Glutamatergic neuron (in vitro differentiated cells): Measurements from ENCODE around the gene ITCH. TPM values are rescaled to one million over a fixed set of nuclear protein-coding genes. Genes with fewer than 3 reads are reported as not detected.
A peak's percentile ranks its signal among the peaks of the same experiment; 100 is the strongest.

Experiments
- DNase-seq: peaks from one replicate; pipeline ENCODE4 v3.0.0; 2022
- H3K27ac Mint-ChIP-seq: one replicate; pipeline ENCODE4 v1.8.0; 2020; ENCODE audit warnings: mild to moderate bottlenecking, mixed read lengths, inconsistent platforms; ENCODE audit not compliant: unreplicated experiment
- H3K27me3 Mint-ChIP-seq: one replicate; pipeline ENCODE4 v1.8.0; 2020; ENCODE audit warnings: mild to moderate bottlenecking, moderate library complexity, mixed read lengths, inconsistent platforms; ENCODE audit not compliant: unreplicated experiment
- H3K36me3 Mint-ChIP-seq: one replicate; pipeline ENCODE4 v1.8.0; 2020; ENCODE audit warnings: mild to moderate bottlenecking, mixed read lengths, inconsistent platforms; ENCODE audit not compliant: unreplicated experiment
- H3K4me1 Mint-ChIP-seq: one replicate; pipeline ENCODE4 v1.8.0; 2020; ENCODE audit warnings: mild to moderate bottlenecking, low read depth, mixed read lengths, inconsistent platforms; ENCODE audit not compliant: unreplicated experiment
- H3K4me3 Mint-ChIP-seq: one replicate; pipeline ENCODE4 v1.8.0; 2020; ENCODE audit warnings: mild to moderate bottlenecking, mixed read lengths, inconsistent platforms; ENCODE audit not compliant: unreplicated experiment
- H3K9me3 Mint-ChIP-seq: one replicate; pipeline ENCODE4 v1.8.0; 2020; ENCODE audit warnings: mild to moderate bottlenecking, moderate library complexity, mixed read lengths, inconsistent platforms; ENCODE audit not compliant: unreplicated experiment
- CTCF ChIP-seq: fragments of 200-600 bp; sonication (generic); IDR thresholded peaks from one replicate; pipeline ENCODE4 v1.5.0; 2021; ENCODE audit not compliant: partially characterized antibody, unreplicated experiment
- long read RNA-seq: library from polyadenylated mRNA; unstranded; transcript quantifications from one replicate; pipeline ENCODE4 v2.0.0, GENCODE V29; 2020; ENCODE audit not compliant: unreplicated experiment
- total RNA-seq: library from RNA; stranded (reverse); fragmentation: NEBNext Ultra II Directional; extraction: Animal tissue kit (Norgen Biotek cat#: 25700); gene quantifications from one replicate; pipeline ENCODE4 v1.2.1, GENCODE V29; 2021; ENCODE audit not compliant: unreplicated experiment

ITCH gene
- 59.4 TPM for total RNA-seq
- long read RNA-seq, partial matches to known transcripts, result 1 of 3 reads
- long read RNA-seq, other reads (novel, unspliced or antisense), result 2 of 3 reads

DNA sequence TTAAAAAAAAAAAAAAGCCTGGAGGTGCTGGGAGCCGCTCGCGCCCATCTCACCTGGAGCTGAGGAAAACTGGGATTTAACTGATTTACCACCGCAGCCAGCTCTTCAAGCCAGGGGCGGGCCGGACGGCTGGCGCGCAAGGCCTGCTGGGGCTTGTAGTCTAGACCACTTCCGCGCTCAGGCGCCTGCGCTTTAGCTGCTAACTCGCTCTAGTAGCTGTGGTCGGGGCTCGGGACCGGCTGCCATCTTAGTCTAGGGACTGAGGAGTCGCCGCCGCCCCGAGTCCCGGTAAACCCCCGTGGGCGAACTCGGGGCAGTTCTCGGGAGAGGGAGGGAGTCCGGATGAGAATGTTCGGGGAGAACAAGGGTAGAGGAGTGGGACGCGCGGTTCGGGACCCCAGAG is at the start of gene ITCH:
Gene ITCH (plus strand): TSS at position 212 of the 403 bp plus-strand sequence. CDS start 30,539 bp downstream, outside the sequence.
- Mint-ChIP-seq H3K36me3 (no peaks in the 10 kb centered on the region), H3K4me1 (peaks cover 12% of the 10 kb centered on the region), H3K27me3 (peaks cover 2% of the 10 kb centered on the region), H3K27ac (peak within 1 kb of the TSS; percentile 99), H3K9me3 (peaks cover 3% of the 10 kb centered on the region), H3K4me3 (peak within 1 kb of the TSS; percentile 99)
- TF ChIP-seq CTCF, result no peak
- peak; percentile 97 for DNase-seq

DNA sequence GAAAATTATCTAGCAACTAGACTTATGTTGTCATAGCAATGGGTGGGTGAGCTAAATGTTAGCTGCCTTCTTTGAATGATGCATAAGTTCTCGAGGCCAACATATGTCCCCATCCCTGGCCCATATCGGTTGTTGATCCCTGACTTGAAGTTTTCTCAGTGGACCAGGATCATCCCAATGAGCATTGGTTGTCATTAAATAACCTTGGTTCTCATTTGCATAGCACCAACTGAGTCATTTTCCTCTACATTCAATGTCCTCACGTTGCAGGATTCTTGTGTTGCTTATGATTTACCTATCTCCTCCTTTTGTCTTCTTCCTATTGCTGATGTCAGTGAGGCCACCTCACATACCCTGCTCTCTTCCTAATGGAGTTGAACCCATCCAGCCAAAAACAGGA is 47.8 kb upstream of the ITCH start:
- Mint-ChIP-seq H3K9me3 (peaks cover 2% of the 10 kb centered on the region), H3K27me3 (peaks cover 3% of the 10 kb centered on the region), H3K27ac (no peak overlapping the region), H3K4me3 (no peak overlapping the region), H3K4me1 (peaks cover 1% of the 10 kb centered on the region), H3K36me3 (peaks cover 7% of the 10 kb centered on the region)
- DNase-seq, result no peak
- no peak for TF ChIP-seq CTCF

- H3K4me1 Mint-ChIP-seq, result peaks cover 1% of the 10 kb centered on the region
- peaks cover 3% of the 10 kb centered on the region for H3K27me3 Mint-ChIP-seq
- H3K27ac Mint-ChIP-seq, result no peak overlapping the region
- DNase-seq, result no peak
- H3K4me3 Mint-ChIP-seq, result no peak overlapping the region
- H3K36me3 Mint-ChIP-seq, result peaks cover 7% of the 10 kb centered on the region
- H3K9me3 Mint-ChIP-seq, result peaks cover 4% of the 10 kb centered on the region
- no peak for TF ChIP-seq CTCF
These were observed 46.8 kb upstream of the ITCH start for GRCh38 chr20:34316196-34316814.

GRCh38 chr20:34318609-34319443 is 44.2 kb upstream of the ITCH start:
- Mint-ChIP-seq H3K4me1 (no peaks in the 10 kb centered on the region), H3K27me3 (no peaks in the 10 kb centered on the region), H3K4me3 (no peak overlapping the region), H3K9me3 (peaks cover 2% of the 10 kb centered on the region), H3K27ac (no peak overlapping the region), H3K36me3 (peaks cover 7% of the 10 kb centered on the region)
- no peak for DNase-seq
- no peak for TF ChIP-seq CTCF

DNA sequence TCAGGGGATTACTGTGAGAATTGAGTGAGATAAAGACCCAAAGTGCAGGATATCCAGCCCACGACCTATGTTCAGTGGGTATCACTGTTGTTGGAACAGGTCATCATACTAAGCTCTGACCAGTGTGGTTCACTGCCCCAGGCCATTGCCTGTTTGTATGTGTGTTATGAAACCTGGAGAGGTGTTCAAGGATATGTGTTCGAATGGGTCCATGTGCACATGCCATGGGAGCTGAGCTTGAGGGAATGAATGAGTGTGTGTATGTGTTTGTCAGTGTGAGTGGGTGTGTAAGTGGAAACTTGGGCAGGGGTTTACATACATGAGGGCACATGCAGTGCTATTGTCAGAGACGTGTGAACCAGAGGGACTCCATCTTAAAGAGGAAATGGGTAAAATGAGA is 42.2 kb upstream of the ITCH start:
- H3K4me1 Mint-ChIP-seq, result no peaks in the 10 kb centered on the region
- TF ChIP-seq CTCF, result no peak
- peaks cover 4% of the 10 kb centered on the region for H3K36me3 Mint-ChIP-seq
- peaks cover 3% of the 10 kb centered on the region for H3K27me3 Mint-ChIP-seq
- H3K4me3 Mint-ChIP-seq, result no peak overlapping the region
- DNase-seq, result no peak
- H3K27ac Mint-ChIP-seq, result no peak overlapping the region
- peaks cover 2% of the 10 kb centered on the region for H3K9me3 Mint-ChIP-seq
